ENCODE results near the gene SIL1. TPM values are rescaled to one million over a fixed set of nuclear protein-coding genes. Genes with fewer than 3 reads are reported as not detected.

Gene SIL1
- total and polyA plus RNA-seq, 2 of the 8 experiments (the other 6 are each of a cell fraction or from before 2014, with no cell fraction given) = 8.3 to 12.8 TPM

GRCh38 chr5:139062910-139063663 lies 135.1 kb downstream of the SIL1 start (continued):
- no peak for TF ChIP-seq SRF (IDR thresholded peaks at IDR 0.05; ENCODE audit: low read depth, low read length)
- no peak for TF ChIP-seq EP300 (IDR thresholded peaks at IDR 0.05; ENCODE audit: borderline replicate concordance in 1 of 2, low read depth in 2 of 2, low read length in 2 of 2)
- TF ChIP-seq RXRA (IDR thresholded peaks at IDR 0.05; ENCODE audit: insufficient read depth, low read depth, low read length) = no peak
- TF ChIP-seq CREB1 (IDR thresholded peaks at IDR 0.05) = no peak
- TF ChIP-seq CHD7 (IDR thresholded peaks at IDR 0.05; ENCODE audit: insufficient replicate concordance, low read length) = no peak
- TF ChIP-seq TCF12 (IDR thresholded peaks at IDR 0.05; ENCODE audit: low read depth, low read length) = no peak
- no peak for TF ChIP-seq FOSL1 (IDR thresholded peaks at IDR 0.05; ENCODE audit: insufficient read depth, low read depth, low read length)
- no peak for TF ChIP-seq RFX5 (IDR thresholded peaks at IDR 0.05; ENCODE audit: borderline replicate concordance, low read depth, low read length)
